Gastrocnemius medialis (tissue), 4 donors: ENCODE data around the gene GABBR1. TPM values are rescaled to one million over a fixed set of nuclear protein-coding genes. Genes with fewer than 3 reads are reported as not detected.

Experiments used
- ATAC-seq, 2 donors: fragments of 150-250 bp; one replicate each; pipeline ENCODE4 v1.9.1; 2016
- DNase-seq, 2 donors: peaks; one replicate each; pipeline ENCODE4 v3.0.0-alpha.2; 2019
- H3K27ac ChIP-seq, 4 donors: fragments of 200-600 bp; sonication (generic); 1 replicate in 1 of 4; 2 replicates in 3 of 4; pipeline ENCODE4 v1.5.1; 2016 to 2018; ENCODE audit warnings: mild to moderate bottlenecking in 2 of 4, moderate library complexity in 1 of 4
- H3K27me3 ChIP-seq, 3 donors: fragments of 200-600 bp; sonication (generic) in 2 of 3; 1 replicate in 1 of 3; 2 replicates in 2 of 3; pipeline versions ENCODE4 v1.5.1 to v1.6.0; 2016 to 2019; ENCODE audit warnings: mild to moderate bottlenecking in 1 of 3, moderate library complexity in 1 of 3
- H3K36me3 ChIP-seq, 2 donors: fragments of 200-600 bp; sonication (generic) in 1 of 2; one replicate each; pipeline ENCODE4 v1.5.1; 2017 to 2018
- H3K4me1 ChIP-seq, 2 donors: fragments of 200-600 bp; sonication (generic) in 1 of 2; one replicate each; pipeline ENCODE4 v1.5.1; 2016 to 2017; ENCODE audit warnings: mild to moderate bottlenecking in 2 of 2
- H3K4me3 ChIP-seq, 4 donors: fragments of 200-600 bp; sonication (generic) in 3 of 4; 1 replicate in 1 of 4; 2 replicates in 3 of 4; pipeline ENCODE4 v1.5.1; 2016 to 2019; ENCODE audit warnings: mild to moderate bottlenecking in 2 of 4
- H3K9me3 ChIP-seq, 3 donors: fragments of 200-600 bp; sonication (generic) in 2 of 3; 1 replicate in 1 of 3; 2 replicates in 2 of 3; pipeline ENCODE4 v1.5.1; 2016 to 2019
- CTCF ChIP-seq, 5 experiments: fragments of 450-650 bp in 3 of 5; fragments of 200-600 bp in 2 of 5; sonication (generic) in 2 of 5; IDR thresholded peaks in 4 of 5; conservative IDR thresholded peaks in 1 of 5; 1 replicate in 4 of 5; 2 replicates in 1 of 5; pipeline ENCODE4 v1.5.1; 2016 to 2019; ENCODE audit warnings: antibody characterized with exemption in 5 of 5, mild to moderate bottlenecking in 3 of 5, moderate library complexity in 3 of 5
- POLR2A ChIP-seq, 2 donors: fragments of 450-650 bp; IDR thresholded peaks; one replicate each; pipeline ENCODE4 v1.6.1; 2017; ENCODE audit warnings: antibody characterized with exemption in 2 of 2, mild to moderate bottlenecking in 2 of 2, moderate library complexity in 2 of 2
- in situ Hi-C, 4 donors: fragments of 200-750 bp; cut with MboI; loops; one replicate each; pipeline versions ENCODE4 v1.15.0 to v1.8.0; 2017; ENCODE audit warnings: low sequenced_read_pairs in 4 of 4
- intact Hi-C: fragments of 100-400 bp; cut with DNase I; formaldehyde crosslinking; loops from one replicate; pipeline ENCODE4 v1.15.1; 2023; ENCODE audit warnings: low total_unique reads
- total RNA-seq, 4 donors: library from RNA; depleted of rRNA; stranded (reverse); fragments of >200 nt; gene quantifications; one replicate each; pipeline versions ENCODE4 v1.1.0 to v1.2.3, GENCODE V29; 2016

GABBR1 gene
- total RNA-seq, 4 donors from 2014 or later = 1.0 to 3.8 (median 3.1) TPM

GRCh38 chr6:29524444-29525310 lies 108.3 kb downstream of the GABBR1 start:
- Histone ChIP-seq H3K27me3 (no peaks in the 10 kb centered on the region), H3K27ac (no peak overlapping the region), H3K36me3 (no peaks in the 10 kb centered on the region), H3K9me3 (no peaks in the 10 kb centered on the region), H3K4me1 (no peaks in the 10 kb centered on the region), H3K4me3 (no peak overlapping the region)
- in situ Hi-C loops = no loop called here
- no peak for TF ChIP-seq POLR2A (IDR thresholded peaks at IDR 0.05)
- no peak for TF ChIP-seq CTCF (IDR thresholded peaks at IDR 0.05 in 4 of 5, conservative IDR thresholded peaks at IDR 0.05 in 1 of 5)
- DNase-seq = no peak
- ATAC-seq = no peak
- intact Hi-C loops = no loop called here

DNA sequence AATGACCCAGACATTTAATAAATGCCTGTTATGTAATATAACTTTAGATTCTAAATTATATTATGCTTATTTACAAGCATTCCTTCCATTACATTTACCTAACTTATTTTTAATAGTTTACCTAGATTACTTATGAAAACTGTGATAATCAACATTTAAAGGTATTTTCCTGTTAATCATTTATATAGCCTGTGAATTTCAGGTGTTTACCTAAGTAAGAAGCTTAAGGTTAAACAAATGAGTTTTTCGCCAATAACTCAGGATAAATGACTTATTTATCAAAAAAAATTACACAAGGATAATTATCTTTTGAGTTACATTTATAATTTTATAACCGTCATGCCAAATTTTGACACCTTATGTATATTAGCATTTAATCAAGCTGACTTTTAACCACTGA lies 108.9 kb downstream of the GABBR1 start:
- H3K27ac ChIP-seq = no peak overlapping the region
- no peak for ATAC-seq
- H3K4me1 ChIP-seq = no peaks in the 10 kb centered on the region
- in situ Hi-C loops (no loop called here), intact Hi-C loops (no loop called here)
- no peaks in the 10 kb centered on the region for H3K9me3 ChIP-seq
- no peaks in the 10 kb centered on the region for H3K36me3 ChIP-seq
- no peak for TF ChIP-seq POLR2A (IDR thresholded peaks at IDR 0.05)
- no peak for TF ChIP-seq CTCF (IDR thresholded peaks at IDR 0.05 in 4 of 5, conservative IDR thresholded peaks at IDR 0.05 in 1 of 5)
- H3K27me3 ChIP-seq = no peaks in the 10 kb centered on the region
- H3K4me3 ChIP-seq = no peak overlapping the region
- DNase-seq = no peak

DNA sequence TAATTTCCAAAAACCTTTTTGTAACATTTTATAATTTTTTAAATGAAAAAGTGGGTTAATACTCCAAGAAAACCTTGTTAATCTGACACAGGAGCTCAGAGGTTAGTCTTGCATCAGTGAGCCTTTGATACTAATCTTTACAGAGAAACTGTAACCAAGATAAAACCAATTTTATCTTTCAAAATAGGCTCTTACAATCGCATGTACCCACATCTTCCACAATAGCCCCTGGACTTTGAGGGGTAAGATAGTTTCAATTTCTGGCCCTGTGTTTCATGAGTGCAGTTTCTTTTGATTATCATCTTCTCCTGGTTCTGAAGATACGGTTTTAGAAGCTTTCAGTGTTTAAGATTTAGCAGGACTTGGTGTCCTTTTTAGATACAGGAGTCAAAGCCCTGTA lies 110.8 kb downstream of the GABBR1 start:
- Histone ChIP-seq H3K36me3 (no peaks in the 10 kb centered on the region), H3K9me3 (no peaks in the 10 kb centered on the region), H3K4me1 (no peaks in the 10 kb centered on the region), H3K27me3 (no peaks in the 10 kb centered on the region), H3K27ac (no peak overlapping the region), H3K4me3 (no peak overlapping the region)
- ATAC-seq (no peak), DNase-seq (no peak)
- in situ Hi-C loops = no loop called here
- TF ChIP-seq CTCF (IDR thresholded peaks at IDR 0.05 in 4 of 5, conservative IDR thresholded peaks at IDR 0.05 in 1 of 5) (no peak), POLR2A (IDR thresholded peaks at IDR 0.05) (no peak)
- intact Hi-C loops = no loop called here

DNA sequence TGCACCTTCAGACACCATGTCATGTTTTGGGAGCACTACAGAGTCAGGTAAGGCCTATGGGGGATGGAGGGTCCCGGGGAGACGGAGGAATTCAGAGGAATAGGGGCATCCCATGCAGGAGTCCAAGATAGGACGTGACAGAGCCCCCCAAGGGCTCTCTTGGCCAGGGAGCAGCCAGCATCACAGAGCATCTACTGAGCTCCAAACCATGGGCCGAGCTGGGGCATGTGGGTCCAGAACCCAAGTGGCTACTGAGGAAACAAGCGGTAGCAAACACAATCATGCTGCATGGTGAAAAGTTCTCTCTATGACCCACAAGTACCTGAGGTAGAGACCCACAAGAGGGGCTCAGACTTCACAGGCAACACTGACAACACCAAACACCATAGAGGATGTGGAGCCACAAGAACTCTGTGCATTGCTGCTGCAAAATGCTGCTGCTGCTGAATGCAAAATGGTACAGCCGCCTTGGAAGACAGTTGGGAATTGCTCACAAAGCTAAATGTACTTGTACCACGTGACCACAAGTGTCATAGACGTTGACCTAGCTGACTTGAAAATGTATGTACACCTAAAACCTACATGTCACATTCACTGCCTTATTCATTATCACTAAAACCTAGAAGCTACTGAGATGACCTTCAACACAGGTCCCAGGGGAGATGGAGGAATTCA lies 111.8 kb downstream of the GABBR1 start:
- intact Hi-C loops = no loop called here
- Histone ChIP-seq H3K27me3 (no peaks in the 10 kb centered on the region), H3K9me3 (no peaks in the 10 kb centered on the region), H3K36me3 (no peaks in the 10 kb centered on the region), H3K4me3 (no peak overlapping the region), H3K27ac (no peak overlapping the region), H3K4me1 (no peaks in the 10 kb centered on the region)
- DNase-seq (no peak), ATAC-seq (no peak)
- TF ChIP-seq POLR2A (IDR thresholded peaks at IDR 0.05) (no peak), CTCF (IDR thresholded peaks at IDR 0.05 in 4 of 5, conservative IDR thresholded peaks at IDR 0.05 in 1 of 5) (no peak)
- in situ Hi-C loops = no loop called here
